ENCODE measurements around the gene CHD2.

CHD2 gene

DNA sequence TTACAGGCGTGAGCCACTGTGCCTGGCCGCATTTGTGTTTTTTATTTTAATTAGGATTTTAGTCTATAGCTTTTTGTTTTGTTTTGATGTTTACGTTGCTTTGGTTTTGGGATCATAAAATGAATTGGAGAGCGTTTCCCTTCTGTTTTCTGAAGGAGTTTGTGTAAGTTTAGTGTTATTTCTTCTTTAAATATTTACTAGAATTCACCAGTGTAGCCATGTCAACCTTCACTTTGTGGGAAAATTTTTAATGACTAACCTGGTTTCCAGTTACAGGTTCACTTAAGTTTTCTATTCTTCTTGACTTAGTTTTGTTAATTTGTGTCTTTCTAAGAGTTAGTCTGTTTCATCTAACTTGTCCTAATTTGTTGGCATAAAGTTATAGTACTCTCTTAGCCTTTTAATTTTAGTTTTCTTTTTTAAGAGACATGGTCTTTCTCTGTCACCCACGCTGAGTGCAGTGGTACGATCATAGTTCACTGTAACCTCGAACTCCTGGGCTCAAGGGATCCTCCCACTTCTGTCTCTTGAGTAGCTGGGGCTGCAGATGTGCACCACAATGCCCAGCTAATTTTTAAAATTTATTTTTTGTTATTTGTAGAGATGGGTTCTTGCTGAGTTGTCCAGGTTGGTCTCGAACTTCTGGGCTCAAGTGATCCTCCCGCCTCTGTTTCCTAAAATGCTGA lies 61.0 kb downstream of the CHD2 start:
- no peak for DNase-seq (ENCODE audit: low read depth in 3 of 3)

DNA sequence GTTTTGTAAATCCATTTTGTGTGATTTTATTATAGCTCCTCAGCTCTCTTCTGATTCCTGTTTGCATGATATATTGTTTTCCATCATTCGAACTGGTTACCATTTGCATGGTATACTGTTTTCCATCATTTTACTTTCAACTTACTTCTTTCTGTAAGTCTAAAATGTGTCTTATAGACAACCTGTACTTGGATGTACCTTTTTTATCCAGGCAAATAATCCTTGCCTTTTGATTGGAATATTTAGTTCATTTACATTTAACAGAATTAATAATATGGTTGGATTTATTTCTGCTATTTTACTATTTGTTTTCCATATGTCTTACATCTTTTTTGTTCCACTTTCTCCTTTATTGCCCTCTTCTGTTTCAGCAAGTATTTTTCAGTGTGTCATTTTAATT lies 62.8 kb downstream of the CHD2 start:
- DNase-seq (ENCODE audit: low read depth in 3 of 3) = no peak

DNA sequence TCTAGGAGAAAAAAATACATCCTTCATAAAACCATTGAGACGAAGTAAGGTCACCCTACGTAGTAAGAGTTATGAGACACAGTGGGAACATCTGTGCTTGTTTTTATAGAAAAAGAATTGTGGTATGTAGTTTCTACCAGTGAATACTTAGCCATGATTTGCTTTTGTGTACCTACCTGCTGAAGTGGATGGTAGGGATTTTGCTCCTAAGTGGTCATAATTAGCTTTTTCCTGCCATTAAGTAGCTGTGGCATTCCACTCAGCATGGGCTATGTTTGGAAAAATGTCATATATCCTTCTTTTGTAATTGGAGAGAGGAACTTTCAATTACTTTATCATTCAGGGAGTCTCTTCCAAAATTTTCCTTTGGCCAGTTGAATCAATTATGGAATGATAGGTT lies 63.7 kb downstream of the CHD2 start:
- DNase-seq (ENCODE audit: low read depth in 3 of 3) = no peak

DNA sequence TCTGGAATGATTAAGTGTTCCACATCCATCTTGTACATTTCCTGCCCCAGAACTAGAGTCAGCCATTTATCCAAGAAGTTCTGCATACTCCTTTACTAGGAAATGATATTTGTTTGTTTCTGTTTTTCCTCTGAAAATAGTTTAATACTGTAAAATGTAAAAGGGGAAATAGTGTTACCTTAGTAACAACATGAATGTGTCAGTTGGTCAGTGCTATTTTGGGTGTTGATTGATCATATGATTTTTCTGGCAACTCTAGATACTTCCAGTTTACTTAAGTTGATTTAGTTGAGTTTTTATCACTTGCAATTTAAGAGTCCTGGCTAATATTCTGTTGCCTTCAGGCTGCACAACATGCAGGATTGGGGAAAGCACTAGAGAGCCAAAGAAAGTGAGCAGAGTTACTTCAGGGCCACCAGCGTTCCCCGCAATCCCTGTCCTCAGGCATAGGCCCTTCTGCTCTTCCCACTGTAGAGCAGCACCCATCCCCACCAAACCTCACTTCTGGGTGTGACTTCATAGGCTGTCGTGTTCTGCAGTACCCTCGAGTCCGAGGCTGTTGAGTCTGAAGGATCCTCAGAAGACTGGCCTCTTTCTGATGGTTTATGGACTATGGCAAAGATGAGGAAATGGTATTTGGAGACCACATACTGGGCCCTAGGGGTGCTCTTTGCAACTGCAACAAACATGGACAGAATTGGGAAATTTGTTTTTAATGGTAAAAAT lies 69.0 kb downstream of the CHD2 start:
- DNase-seq (ENCODE audit: low read depth in 3 of 3) = no peak

DNA sequence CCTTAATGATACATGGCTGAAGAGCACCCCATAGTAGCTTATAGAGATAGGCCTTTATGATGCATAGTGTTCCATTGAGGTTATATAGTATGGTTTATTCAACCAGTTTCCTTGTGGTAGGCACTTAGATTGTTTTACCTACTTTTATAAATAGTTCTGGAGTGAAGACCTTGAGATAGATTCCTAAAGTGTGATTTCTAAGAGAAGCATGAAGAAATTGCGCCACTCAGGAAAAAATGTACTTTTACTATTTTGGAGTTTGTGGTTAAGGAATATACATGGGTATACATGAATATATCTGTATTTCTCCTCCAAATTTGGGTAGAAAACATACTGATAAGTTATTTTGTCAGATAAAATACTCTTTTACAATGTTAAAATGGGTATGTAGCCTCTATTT lies 70.5 kb downstream of the CHD2 start:
- no peak for DNase-seq (ENCODE audit: low read depth in 3 of 3)

DNA sequence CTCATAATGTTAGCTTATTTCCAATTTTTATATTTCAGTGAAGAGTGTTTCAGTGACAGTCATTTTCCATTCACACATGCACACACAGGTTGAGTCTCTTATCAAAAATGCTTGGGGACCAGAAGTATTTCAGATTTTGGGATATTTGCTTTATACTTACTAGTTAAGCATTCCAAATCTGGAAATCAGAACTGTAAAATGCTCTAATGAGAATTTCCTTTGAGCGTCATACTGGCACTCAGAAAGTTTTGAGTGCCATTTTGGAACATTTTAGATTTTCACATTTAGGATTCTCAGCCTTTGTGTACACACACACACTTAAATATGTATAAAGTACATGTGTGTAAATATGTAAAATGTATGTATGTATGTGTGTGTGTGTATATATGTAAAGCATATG lies 71.0 kb downstream of the CHD2 start:
- no peak for DNase-seq (ENCODE audit: low read depth in 3 of 3)

DNA sequence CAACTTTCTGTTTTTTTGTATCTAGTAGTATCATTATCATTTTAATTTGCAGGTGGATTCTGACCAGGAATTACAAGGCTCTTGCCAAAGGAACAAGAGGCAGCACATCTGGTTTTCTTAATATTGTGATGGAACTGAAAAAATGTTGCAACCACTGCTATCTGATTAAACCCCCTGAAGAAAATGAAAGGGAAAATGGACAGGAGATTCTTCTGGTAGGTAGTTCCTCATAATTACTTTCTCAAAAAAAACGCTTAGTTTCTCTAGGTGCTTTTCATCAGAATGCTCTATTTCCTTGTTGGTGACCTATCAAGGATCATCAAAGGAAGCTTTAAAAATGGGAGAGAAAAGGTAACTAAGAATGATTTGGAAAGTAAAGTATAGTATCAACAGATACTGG lies 71.6 kb downstream of the CHD2 start:
- no peak for DNase-seq (ENCODE audit: low read depth in 3 of 3)

DNA sequence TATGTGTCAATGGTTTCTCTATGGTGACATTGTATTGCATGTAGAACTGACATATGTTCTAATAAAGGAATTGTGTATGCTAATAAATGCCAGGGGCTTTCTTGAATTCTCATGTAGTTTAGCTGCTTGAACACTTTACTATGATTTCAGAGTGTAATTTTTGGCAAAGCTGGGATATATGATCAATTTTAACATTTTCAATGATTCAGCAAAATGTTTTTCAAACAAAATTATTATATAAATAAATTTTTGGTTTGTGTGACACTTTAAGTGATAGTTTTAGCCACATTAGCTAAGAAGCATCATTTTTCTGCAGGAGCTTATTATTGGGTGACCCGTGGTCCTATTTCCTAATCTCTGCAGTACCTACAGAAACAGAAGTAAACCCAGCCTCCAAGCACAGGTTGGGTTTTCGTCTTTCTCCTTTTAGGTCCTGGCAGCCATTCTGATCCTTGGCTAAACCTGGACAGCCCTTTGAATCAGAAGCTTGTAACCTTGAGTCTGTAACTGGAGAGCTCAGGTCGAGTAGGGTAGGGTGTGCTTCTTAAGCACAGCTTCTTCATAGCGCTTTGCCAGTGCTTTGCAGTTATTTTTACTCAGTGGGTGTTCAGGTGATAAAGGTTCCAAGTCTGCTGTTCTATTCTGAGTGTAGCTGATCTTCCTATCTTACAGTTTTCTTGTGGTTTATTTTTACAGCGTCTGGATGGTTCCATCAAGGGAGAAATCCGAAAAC lies 74.2 kb downstream of the CHD2 start:
- DNase-seq (ENCODE audit: low read depth in 3 of 3) = no peak

DNA sequence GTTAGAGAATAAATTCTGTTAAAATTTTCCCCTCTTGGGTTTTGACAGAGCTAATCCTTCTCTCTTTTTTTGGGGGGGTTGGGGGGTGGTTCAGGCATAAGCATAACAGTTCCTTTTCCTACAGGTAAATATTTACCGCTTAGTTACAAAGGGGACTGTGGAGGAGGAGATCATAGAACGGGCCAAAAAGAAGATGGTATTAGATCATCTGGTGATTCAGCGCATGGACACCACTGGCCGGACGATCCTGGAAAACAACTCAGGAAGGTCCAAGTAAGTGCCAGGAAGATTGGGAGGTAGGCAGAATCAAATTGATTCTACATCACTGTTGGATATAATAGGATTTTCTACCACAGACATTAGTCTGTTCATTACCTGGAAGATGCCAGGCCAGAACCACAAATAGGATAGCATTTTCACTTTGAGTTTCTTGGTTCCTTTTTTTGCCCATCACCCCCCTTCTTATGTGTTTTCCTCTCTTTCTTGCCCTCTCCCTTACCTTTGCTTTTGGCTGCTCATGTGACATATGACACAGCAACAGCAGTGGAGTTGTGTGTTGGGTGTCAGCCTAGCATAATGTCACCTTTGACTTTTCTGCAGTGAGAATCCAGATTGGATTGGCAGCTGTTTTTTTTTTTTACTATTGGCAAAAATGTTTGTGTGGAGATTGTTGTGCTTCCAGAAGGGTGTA lies 79.0 kb downstream of the CHD2 start:
- no peak for DNase-seq (ENCODE audit: low read depth in 3 of 3)

DNA sequence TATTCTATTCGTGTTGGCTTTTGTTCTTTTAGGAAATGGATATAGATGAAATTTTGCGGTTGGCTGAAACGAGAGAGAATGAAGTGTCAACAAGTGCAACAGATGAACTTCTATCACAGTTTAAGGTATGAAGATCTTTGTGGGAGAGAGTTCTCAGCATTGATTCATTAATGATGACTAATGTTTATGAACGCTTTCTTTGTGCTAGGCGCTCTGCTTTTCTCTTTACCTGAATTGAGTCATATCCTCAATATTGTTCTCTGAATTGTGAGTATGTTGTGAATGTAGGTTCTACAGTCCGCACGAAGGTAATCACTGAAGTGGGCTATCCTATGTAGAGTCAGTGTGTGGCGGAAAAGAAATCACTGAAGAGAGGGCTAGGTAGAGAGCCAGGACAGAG lies 81.2 kb downstream of the CHD2 start:
- DNase-seq (ENCODE audit: low read depth in 3 of 3) = no peak

DNA sequence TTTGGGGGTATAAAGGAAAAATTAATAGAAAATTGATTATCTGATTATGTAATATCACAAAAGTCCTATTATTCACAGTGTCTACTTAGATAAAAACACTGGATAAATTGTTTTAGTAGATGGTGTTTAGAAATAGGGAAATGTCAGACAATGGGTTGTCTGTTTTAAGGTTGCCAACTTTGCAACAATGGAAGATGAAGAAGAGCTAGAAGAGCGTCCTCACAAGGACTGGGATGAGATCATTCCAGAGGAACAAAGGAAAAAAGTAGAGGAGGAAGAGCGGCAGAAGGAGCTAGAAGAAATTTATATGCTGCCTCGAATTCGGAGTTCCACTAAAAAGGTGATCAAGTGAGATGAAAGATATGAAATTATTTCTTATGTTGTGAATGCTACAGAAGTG lies 84.0 kb downstream of the CHD2 start:
- no peak for DNase-seq (ENCODE audit: low read depth in 3 of 3)

DNA sequence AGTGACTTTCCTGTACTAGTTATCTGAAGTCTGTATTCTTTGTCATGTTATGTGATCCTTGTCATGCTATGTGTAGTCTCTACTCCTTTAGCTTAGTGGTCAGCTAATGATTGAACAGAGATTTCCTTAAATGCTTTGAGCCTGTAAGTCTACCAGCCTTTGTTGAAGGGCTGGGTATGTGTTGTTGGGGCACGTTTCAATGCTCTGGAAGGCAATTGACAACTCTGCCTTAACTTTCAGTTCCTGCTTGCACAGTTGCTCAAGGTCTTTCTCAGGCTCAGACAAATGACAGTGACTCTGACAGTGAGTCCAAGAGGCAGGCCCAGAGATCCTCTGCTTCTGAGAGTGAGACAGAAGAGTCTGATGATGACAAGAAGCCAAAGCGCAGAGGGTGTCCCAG lies 89.3 kb downstream of the CHD2 start:
- no peak for DNase-seq (ENCODE audit: low read depth in 3 of 3)

DNA sequence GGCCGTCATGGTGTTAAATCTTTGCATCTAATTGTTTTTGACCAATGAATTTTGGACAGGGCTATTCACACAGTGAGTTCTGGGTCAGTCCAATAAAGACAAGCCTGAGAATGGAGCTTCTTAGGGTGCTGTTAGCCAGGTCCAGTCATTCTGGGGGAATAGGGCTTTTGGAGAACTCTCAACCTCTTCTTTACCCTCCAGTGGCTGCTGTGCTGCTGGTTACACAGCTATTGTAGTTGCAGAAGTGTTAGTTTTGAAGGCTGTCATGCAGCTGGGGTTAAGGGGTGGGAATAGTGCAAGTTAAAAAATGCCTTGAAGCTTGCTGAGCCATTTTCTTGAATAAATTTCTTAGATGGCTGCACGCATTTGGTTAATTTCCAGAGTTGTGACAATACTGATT lies 89.9 kb downstream of the CHD2 start:
- no peak for DNase-seq (ENCODE audit: low read depth in 3 of 3)

DNA sequence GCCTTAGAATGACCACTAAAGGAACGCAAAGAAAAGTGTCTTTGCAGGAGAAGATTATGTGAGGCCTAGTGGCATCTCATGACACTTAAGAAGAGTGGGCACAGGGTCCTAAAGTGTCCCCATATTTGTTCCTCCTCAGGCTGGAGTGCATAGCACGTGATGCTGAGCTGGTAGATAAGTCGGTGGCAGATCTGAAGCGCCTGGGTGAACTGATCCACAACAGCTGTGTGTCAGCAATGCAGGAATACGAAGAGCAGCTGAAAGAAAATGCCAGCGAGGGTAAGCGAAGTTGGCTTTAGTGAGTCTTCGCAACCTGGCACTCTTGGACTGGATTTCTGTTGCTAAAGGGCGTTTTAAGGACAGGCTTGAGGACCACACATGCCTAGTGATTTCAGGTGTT lies 92.6 kb downstream of the CHD2 start:
- no peak for DNase-seq (ENCODE audit: low read depth in 3 of 3)

DNA sequence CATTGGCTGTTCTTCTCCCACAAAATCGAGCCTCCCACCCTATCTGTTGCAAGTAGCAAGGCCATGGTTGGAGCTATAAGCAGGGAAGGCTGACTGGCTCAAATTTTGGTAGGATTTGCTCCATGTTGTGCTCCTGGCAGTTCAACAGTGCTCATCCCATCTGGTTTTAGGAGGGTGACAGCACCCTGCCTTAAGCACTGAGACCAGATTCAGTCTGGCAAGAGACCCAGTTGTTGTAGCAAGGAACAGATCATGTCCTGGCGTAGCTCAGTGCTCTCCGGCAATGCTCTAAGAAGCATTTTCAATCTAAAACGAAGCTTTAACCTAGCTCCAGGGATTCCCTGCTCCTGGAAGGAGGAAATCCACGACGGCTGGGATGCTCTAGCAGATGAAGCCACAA lies 97.7 kb downstream of the CHD2 start:
- no peak for DNase-seq (ENCODE audit: low read depth in 3 of 3)

DNA sequence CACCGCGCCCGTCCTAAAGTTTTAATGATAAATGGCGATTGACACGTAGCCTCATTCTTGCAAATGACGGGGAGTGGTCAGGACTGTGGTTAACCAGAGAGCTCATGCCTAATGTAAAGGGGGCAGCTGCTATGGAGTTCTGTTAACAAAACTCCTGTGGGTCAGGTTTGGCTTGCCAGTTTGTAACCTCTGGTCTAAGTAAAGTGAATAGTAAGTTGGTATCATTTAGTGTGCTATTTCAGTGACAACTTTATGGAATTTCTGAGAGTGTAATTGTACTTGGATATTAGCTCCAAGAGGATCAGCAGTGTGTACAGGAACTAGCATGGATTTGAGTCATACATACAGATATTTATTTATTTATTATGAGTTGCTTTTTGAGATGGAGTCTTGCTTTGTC lies 101.0 kb downstream of the CHD2 start:
- no peak for DNase-seq (ENCODE audit: low read depth in 3 of 3)

DNA sequence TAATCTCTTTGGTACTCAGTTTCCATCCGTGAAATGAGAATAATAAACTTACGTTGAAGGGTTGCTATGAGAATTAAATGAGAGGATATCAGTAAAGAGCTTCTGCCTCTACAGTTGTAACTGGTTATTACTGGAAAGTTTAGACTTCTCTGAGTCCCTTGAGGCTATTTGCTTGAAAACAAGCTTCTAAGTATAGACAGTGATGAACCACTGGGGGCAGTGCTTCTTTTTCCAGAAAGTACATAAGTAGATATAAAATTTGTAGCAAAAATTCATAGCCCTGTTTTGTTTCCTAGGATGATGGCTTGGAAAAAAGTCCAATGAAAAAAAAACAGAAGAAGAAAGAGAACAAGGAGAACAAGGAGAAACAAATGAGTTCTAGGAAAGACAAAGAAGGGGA lies 101.8 kb downstream of the CHD2 start:
- no peak for DNase-seq (ENCODE audit: low read depth in 3 of 3)

DNA sequence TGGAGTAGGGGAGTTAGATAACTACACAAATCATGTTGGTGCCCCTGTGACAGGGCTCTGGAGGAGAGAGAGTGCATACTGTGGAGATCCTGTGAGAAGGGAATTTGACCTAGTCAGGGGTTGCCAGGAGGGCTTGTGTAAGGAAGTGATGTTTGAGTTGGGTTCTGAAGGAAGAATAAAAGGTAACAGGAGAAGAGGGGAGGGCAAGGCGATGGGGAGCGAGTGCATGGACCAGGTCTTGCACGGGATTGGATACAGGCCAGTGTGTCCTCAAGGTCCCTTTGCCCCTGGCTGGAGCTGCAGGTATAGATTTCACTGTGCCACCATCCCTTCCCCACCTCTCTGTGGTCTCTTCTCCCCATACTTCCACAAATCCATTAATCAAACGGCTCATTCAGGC lies 105.0 kb downstream of the CHD2 start:
- no peak for DNase-seq (ENCODE audit: low read depth in 3 of 3)

DNA sequence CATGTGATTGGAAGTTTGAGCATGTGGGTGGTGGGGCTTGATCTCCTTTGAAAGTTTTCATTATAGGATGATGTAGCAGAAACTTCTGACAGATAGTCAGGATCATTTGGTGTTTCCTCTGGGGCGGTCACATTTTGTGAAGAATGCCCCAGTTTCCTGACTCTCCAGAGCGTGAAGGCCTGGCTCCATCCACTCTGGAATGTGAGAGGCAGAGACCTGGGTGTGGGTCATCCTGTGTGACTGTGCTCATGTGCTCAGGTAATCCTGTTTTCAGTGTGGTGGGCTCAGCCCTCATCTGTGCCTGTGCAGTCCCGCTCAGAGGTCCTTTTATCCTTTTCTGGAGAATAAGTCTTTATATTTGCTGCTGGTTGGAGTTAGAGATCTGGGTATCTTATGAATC lies 107.9 kb downstream of the CHD2 start:
- DNase-seq (ENCODE audit: low read depth in 3 of 3) = no peak

DNA sequence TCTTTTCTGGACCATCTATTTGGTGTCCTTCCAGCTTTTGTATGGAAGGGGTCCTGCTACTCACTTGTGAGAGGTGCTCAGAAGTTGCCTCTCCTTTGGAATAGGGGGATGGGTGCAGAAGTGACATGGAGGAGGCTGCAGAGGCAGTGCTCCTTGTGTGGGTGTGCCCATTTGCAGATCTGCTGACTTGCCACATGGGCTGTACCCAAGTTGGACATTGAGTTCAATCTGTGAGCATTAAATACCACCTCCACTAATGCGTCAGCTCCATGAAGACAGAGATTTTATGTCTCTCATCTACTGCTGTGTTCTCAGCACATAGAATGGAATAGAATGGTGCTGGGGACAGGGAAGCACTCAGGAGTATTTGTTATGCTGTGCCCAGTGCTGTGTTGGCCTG lies 112.7 kb downstream of the CHD2 start:
- no peak for DNase-seq (ENCODE audit: low read depth in 3 of 3)

DNA sequence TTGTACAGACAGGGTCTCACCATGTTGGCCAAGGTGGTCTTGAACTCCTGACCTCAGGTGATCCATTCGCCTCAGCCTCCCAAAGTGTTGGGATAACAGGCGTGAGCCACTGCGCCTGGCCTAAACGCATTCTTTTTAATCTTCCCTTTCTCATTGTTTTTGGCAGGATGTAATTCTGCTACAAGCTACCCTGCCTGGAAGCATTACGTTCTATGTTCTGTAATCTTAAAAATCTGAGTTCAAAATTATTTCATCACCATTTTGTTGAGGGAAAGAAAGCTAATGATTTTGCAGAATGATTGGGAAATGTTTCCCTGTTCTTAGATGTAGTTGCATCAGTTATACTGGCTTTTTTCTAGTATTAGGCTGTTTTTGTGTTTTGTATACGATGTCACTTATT lies 117.4 kb downstream of the CHD2 start:
- no peak for DNase-seq (ENCODE audit: low read depth in 3 of 3)

DNA sequence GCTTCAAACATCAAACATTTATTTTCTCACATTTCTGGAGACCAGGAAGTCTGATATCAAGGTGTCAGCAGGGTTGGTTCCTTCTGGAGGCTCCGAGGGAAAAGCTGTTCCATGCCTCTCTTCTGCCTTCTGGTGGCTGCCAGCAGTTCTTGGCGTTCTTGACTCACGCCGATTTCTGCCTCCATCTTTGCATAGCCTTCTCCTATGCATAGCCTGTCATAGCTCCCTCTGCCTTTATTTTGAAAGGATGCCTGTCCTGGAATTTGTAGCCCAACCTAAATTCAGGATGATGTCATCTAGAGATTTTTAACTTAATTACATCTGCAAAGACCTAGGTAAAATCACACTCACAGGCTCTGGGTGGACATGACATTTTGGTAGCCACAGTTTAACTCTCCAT lies 118.5 kb downstream of the CHD2 start:
- no peak for DNase-seq (ENCODE audit: low read depth in 3 of 3)

DNA sequence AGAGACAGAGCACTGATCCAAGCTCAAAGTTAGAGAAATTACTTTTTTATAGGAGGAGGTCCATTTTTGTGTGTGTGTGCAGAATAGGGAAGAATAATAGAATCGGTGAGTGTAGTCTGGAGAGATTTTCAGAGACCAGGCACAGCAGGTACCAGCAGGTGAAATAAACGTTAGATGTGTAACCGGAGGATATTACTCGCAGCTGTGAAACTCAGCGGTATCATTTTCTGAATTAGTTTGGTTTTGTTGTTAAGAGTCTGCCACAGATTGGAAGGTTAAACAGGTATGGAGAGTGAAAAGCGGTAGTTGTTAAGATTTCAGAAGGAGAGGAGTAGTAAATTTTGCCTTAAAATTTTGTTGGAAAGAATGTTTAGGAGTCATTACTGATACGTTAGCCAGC lies 119.0 kb downstream of the CHD2 start:
- no peak for DNase-seq (ENCODE audit: low read depth in 3 of 3)

Measured in stimulated activated CD4-positive, alpha-beta T cell treated with anti-CD3 and anti-CD28 coated beads, TNF-alpha, amount 100 ng/mL, for 24 hours (primary cell).